NOMO-1 (cell line): ENCODE measurements around the gene HSPB2.
"Not testable (repeated sequence)": the region's sequence is repeated elsewhere in the genome, so short reads cannot be mapped to it uniquely, and the experiment has no call there.

Source experiments
- DNase-seq, 2 experiments: peaks; one replicate each; lab custom pipeline; 2025; ENCODE audit not compliant: unreplicated experiment in 2 of 2; lab: John Stamatoyannopoulos, UW

HSPB2 gene, protein sequence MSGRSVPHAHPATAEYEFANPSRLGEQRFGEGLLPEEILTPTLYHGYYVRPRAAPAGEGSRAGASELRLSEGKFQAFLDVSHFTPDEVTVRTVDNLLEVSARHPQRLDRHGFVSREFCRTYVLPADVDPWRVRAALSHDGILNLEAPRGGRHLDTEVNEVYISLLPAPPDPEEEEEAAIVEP

GRCh38 chr11:111912535-111912934, at the start of gene HSPB2:
Gene HSPB2 (plus strand): TSS chr11:111912734. CDS start chr11:111912830, 96 bp downstream.
- DNase-seq = no peak

DNA sequence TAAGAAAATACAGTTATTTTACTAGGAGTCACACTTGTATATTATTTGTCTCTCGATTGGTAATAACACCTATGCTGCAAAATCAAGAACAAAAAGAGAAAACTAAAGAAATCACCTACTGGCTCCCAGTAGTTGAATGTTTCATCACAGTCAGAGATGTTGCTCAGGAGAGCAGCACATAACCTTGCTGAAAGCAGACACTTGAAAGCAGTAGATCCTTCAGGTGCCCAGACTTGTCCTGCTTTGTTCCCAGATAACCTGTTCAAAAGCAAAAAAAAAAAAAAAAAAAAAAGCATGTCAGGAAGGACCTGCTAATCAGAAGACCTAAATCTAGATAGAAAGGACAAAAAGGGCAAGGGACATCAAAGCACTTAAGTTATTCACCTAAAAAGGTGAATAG, 42.4 kb upstream of the HSPB2 start:
- DNase-seq = no peak

DNA sequence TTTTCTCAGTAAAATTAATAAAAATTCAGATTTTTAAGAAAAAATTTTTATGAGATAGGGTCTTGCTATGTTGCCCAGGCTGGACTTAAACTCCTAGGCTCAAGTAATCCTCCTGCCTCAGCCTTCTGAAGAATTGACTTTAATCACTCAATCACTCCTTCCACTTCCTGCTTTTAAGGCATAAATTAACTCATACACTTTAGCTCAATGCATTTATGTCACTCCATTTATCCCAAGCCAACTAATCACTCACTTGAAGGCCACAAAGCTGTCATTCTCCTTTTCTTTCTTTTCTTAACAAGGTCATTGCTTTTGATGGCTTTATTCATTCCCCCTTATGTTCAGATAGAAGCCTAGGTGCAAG, 42.0 kb upstream of the HSPB2 start:
- DNase-seq = peak; percentile 13 to 45

GRCh38 chr11:111870886-111871692, 41.4 kb upstream of the HSPB2 start, which contains the start of gene ALG9:
Gene ALG9 (minus strand): TSS chr11:111871581. CDS start chr11:111871482, 99 bp downstream.
- DNase-seq = peak; percentile 61 to 71

DNA sequence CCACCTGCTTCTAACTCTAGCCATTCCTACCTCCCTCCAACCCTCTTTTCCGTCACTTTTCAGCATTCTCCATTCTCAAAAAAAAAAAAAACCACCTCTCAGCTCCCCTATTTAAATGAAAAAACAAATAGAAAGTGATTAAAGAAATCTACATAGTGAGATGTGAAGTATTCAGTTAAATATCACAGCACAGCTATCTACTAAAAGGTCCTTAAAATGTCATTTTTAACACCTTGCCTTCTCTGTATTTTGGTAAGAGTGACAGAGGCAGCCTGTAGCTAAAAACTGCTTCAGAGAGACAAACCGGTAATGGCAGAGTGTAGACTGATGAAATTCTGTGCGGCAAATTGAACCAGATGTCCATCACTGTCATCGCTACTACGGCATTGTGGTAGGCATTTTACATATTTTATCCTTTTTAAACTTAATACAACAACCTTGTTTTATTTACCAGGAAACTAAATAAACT, 40.8 kb upstream of the HSPB2 start:
- no peak for DNase-seq

DNA sequence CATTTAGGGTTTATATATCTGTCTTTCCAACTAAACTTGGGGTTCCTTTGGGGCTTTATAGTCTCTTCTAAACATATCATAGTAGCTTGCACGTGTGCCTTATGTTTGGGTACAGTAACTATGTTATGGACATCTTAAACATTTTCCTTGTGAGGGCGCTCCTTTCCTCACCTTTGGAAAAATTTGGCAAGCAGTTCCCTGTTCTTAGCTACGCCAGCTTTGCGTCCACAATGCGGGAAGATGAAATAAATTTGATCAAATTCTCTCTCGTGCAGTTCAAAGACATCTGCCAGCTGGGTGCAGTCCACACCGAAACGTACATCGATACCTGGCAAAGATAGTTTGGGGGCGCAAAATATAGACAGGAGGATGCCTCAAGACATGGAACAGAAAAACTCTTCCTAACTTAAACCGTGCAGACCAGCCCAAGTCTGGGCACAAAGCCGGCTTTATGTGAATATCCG, 34.1 kb upstream of the HSPB2 start:
- DNase-seq = peak; percentile 37 to 58

GRCh38 chr11:111878849-111879636, 33.5 kb upstream of the HSPB2 start, which contains the start of the genes CFAP68 and FDXACB1:
Gene CFAP68 (plus strand): TSS chr11:111879541. CDS start chr11:111879561, 20 bp downstream.
Gene FDXACB1 (minus strand): TSS chr11:111879165. CDS start chr11:111879132, 33 bp downstream.
- peak; percentile 97 to 98 for DNase-seq

GRCh38 chr11:111879637-111879960, 32.9 kb upstream of the HSPB2 start:
- DNase-seq = peak in 1 of 2 experiments; percentile 28

GRCh38 chr11:111882202-111882601, 30.3 kb upstream of the HSPB2 start:
- DNase-seq = no peak

DNA sequence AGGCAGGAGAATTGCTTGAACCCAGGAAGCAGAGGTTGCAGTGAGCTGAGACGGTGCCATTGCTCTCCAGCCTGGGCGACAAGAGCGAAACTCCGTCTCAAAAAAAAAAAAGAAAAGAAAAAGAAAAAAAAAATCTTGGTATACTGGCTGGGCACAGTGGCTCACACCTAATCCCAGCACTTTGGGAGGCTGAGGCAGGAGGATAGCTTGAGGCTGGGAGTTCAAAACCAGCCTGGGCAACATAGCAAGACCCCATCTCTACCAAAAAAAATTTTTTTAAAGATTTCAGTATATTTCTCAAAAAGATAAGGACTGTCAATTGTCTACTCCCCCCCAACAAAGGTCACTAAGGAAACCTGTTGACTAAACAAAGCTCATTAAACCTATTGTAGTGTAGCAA, 27.5 kb upstream of the HSPB2 start:
- not testable (repeated sequence) for DNase-seq

GRCh38 chr11:111886032-111886431, 26.5 kb upstream of the HSPB2 start:
- DNase-seq = no peak

- peak; percentile 7 to 15 for DNase-seq
These were observed 25.7 kb upstream of the HSPB2 start for GRCh38 chr11:111886844-111887243.

DNA sequence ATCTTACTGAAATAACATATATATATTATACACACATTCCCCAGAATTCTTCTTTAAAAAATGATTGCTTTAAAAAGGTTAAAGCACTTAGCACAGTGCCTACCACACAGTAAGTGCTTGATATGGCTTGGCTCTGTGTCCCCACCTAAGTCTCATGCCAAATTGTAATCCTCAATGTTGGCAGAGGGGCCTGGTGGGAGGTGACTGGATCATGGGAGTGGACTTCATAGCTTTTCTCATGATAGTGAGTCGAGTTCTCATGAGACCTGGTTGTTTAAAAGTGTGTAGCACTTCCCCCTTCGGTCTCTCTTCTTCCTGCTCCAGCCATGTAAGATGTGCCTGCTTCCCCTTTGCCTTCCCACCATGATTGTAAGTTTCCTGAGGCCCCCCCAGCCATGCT, 7.1 kb upstream of the HSPB2 start:
- no peak for DNase-seq

GRCh38 chr11:111906680-111907079, 5.9 kb upstream of the HSPB2 start:
- no peak for DNase-seq

DNA sequence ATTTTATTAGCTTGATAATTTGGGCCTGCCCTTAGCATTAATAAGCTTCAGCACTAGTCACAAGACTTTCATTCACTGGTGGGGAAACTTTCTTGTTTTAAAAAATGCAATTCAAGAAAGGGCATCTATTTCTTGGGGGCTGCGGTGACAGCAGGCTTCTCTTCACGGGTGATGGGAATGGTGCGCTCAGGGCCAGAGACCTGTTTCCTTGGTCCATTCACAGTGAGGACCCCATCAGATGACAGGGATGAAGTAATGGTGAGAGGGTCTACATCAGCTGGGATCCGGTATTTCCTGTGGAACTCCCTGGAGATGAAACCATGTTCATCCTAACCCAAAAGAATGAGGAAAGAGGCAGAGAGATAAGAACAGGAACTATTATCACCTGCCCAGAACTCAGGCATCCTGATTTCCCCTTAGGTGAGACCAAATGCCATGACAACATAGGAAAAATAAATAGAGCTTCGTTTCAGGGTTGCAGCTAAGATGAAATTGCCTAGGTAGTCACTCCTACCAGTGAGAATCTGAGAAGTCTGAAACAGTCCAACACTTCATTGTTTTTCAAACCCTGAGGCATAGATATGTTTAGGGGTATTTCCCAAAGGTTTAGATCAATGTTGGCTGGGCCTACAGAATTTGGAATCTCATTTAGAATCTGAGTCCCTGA, 3.8 kb upstream of the HSPB2 start:
- DNase-seq = no peak

DNA sequence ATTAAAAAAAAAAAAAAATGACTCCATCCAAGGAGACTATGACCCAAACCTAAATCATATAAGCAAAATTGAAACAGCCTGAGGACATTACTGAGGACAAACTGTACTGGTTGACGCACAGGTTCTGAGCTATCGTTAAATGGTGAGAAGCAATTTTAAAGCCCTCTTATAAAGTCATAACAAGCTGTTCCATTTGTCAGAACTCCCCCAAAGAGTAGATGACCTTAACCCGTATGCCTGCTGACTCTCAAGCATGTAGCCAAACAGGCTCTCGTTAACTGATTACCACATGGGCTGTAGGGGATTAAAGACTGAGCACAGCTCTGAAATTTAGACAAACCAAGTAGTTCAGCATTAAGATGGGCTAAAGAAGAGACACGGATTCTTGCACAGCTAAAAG, 3.2 kb upstream of the HSPB2 start:
- DNase-seq = no peak

- no peak for DNase-seq
These were observed 1.6 kb upstream of the HSPB2 start for GRCh38 chr11:111910676-111911562.

GRCh38 chr11:111911563-111912401, 752 bp upstream of the HSPB2 start, which contains the start of gene CRYAB:
Gene CRYAB (minus strand): TSS chr11:111911770. CDS start chr11:111911724, 46 bp downstream.
- no peak for DNase-seq
